ENCODE data around the gene GPR3.
"Not testable (repeated sequence)": the region's sequence is repeated elsewhere in the genome, so short reads cannot be mapped to it uniquely, and the experiment has no call there.

The GPR3 gene

DNA sequence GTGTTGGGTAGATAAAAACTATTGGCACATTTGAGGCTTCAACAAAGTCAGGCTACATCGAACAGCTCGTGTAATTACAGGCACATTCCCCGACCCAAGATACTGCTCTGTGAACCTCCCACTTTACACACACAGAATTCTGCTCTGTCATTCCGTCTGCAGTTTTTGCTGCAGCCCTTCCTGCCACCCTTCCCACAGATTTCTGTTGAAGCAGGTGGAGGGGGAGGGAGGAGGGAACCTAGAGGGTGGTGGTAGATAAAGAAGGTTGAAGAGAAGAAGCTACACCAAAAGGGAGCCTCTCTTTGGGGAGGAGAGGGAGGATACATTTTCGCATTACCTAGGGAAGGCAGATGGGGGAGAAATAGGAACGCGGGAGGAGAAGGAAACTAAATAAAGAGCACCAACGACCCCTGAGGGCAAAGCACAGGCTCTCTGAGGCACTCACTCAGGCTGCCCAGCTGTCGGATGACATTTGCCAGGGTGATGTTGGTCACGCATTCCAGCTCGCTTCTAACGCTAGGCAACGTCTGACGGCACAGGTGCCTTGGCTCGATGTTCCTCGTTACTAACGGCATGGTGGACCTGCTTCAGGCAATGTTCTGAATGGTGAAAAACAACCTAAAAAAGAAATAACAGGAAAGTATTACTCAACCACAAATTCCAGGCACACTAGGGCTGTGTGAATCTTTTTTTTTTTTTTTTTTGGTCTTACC is 36.0 kb downstream of the GPR3 start:
- no peak for DNase-seq (ENCODE audit: low read depth)

- no peak for DNase-seq (ENCODE audit: low read depth)
Observed at GRCh38 chr1:27429029-27429425, 36.6 kb downstream of the GPR3 start.

GRCh38 chr1:27430903-27431600 is 38.6 kb downstream of the GPR3 start:
- no peak for DNase-seq (ENCODE audit: low read depth)

DNA sequence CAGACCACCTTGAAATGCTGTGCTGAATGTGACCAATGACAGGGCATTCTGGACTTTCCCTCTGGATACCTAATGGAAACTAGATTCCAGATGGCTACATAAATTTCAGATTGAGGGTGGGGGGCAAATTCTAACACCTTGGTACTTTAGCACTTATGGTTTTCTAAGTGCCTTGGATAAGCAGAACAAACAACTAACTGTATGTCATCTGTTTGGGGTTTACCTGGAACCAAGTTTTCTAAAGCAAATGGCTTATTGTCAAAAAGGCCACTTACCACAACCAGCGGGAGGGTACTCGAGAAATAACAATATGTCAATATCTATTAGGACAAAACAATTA is 39.1 kb downstream of the GPR3 start:
- no peak for DNase-seq (ENCODE audit: low read depth)

DNA sequence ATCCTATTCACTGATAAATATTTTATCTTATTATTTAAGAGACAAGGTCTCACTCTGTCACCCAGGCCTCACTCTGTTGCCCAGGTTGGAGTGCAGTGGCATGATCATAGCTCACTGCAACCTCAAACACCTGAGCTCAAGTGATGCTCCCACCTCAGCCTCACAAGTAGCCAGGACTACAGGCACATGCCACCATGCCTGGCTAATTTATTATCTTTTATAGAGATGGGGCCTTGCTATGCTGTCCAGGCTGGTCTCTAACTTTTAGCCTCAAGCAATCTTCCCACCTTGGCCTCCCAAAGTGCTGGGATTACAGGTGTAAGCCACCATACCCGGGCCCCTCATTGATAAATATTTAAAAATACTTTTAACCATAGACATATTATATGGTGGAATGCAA is 40.3 kb downstream of the GPR3 start:
- DNase-seq (ENCODE audit: low read depth): not testable (repeated sequence)

DNA sequence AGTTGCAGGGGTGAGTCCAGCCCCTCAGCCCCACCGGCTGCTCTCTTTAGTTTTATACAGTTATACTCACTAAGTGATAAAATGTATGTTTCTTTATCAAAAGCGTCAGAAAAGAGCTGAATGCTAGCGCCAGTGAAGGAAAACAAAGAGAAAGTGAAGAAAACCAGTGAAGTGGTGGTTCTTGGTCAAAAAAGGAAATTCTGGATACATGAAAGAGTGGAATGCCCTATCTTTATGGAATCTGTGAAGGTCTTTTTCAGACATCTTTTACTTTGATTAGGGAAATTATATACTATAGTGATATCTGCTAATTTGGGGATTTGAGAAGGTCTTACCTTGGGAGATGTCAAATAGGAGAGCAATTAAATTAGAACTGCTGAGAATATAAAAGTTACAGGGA is 41.3 kb downstream of the GPR3 start:
- no peak for DNase-seq (ENCODE audit: low read depth)

GRCh38 chr1:27435566-27436203 is 43.3 kb downstream of the GPR3 start:
- no peak for DNase-seq (ENCODE audit: low read depth)

DNA sequence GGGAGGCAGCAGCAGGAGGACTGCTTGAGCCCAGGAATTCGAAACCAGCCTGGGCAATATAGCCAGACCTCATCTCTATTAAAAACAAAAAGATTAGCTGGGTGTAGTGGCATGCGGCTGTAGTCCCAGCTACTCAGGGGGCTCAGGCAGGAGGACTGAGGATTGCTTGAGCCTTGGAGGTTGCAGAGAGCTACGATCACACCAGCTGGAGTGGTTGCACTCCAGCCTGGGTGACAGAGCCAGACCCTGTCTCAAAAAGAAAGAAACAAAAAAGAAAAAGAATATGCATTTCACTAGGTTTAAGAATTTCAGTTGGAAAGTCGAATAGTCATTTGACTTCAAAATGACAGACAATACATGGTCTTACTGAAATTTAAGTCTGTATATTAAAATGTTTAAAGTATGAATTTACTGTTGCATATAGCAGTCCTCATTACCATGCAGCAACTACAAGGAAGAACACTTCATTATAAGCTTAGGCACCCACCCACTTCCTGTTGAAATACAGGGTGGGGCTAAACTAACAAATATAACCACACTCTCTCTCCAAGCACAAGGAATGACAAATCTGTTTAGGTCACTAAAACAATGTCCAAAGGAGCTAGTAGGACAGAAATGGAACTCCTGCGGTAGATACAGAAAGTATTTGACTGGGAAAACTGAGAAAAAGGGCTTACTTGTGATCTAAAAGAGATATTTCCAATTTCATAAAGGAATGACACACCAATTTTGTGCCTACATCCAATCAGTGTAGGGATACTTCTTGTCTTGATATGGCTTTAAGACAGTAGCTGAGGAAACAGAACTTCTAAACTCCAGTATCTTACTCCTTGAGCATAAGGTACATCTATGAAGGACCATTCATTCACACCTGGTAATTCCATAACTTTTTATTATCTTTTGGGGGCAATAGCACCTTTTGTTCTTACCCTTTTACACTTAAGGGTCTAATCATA is 44.1 kb downstream of the GPR3 start:
- no peak for DNase-seq (ENCODE audit: low read depth)

GRCh38 chr1:27438621-27439061 is 46.2 kb downstream of the GPR3 start:
- DNase-seq (ENCODE audit: low read depth): no peak

GRCh38 chr1:27439150-27439549 is 46.7 kb downstream of the GPR3 start:
- no peak for DNase-seq (ENCODE audit: low read depth)

DNA sequence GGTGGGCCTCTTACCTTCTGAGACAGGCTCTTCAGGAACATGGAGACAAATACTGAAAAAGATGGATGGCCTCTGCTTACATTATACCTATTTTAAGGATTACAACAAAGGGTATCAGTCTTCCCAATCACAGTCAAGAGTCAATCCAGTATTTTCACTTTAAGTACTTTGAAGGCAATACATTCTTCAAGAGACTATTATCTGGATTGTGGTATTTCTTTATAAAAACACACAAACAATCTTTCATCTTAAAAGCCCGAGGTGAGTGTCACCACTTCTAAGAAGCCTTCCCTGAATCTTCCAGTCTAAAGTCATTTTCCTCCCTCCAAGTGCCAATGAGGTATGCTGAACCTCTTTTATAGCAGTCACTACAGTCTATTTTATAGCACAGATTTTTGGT is 52.2 kb downstream of the GPR3 start:
- DNase-seq (ENCODE audit: low read depth): no peak
